ENCODE results near the gene PGM5.

- TF ChIP-seq CTCF (IDR thresholded peaks at IDR 0.05): no peak
- TF ChIP-seq POLR2A (IDR thresholded peaks at IDR 0.05): no peak
These were observed 150.1 kb downstream of the PGM5 start for GRCh38 chr9:68506551-68506950.
